Measurements from ENCODE around the gene SYS1. TPM values are rescaled to one million over a fixed set of nuclear protein-coding genes. Genes with fewer than 3 reads are reported as not detected.

Gene SYS1
- total RNA-seq, 4 donors from 2014 or later = 19.2 to 35.6 (median 25.2) TPM

DNA sequence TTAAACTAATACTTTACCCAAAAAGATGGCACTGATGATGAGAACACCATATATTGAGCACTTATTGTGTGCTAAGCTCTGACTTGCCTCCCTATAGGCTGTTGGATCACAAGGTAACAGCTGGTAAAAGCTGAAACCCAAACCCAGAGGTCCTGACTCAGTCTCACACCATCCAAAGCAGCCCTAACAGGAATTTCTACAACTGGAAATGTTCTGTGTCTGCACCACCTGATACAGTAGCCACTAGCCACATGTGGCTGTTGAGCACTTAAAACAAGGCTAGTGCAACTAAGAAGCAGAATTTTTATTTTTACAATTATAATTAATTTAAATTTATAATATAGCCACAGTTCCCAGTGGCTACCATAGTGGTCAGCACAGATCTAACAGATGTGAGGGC lies 39.2 kb upstream of the SYS1 start:
- H3K4me3 ChIP-seq = no peak overlapping the region
- peaks cover 0 to 38% (median 2%) of the 10 kb centered on the region in 3 donors for H3K36me3 ChIP-seq
- H3K27me3 ChIP-seq = no peaks in the 10 kb centered on the region
- H3K9me3 ChIP-seq = no peaks in the 10 kb centered on the region
- H3K4me1 ChIP-seq = peaks cover 0 to 9% (median 2%) of the 10 kb centered on the region in 4 donors
- H3K27ac ChIP-seq = peak overlapping the region in 2 of 4 donors; percentile 23 to 35
- no peak for DNase-seq (ENCODE audit: low spot score in 2 of 2)
- TF ChIP-seq, protein P1, sequence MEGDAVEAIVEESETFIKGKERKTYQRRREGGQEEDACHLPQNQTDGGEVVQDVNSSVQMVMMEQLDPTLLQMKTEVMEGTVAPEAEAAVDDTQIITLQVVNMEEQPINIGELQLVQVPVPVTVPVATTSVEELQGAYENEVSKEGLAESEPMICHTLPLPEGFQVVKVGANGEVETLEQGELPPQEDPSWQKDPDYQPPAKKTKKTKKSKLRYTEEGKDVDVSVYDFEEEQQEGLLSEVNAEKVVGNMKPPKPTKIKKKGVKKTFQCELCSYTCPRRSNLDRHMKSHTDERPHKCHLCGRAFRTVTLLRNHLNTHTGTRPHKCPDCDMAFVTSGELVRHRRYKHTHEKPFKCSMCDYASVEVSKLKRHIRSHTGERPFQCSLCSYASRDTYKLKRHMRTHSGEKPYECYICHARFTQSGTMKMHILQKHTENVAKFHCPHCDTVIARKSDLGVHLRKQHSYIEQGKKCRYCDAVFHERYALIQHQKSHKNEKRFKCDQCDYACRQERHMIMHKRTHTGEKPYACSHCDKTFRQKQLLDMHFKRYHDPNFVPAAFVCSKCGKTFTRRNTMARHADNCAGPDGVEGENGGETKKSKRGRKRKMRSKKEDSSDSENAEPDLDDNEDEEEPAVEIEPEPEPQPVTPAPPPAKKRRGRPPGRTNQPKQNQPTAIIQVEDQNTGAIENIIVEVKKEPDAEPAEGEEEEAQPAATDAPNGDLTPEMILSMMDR (IDR thresholded peaks at IDR 0.05) = no peak
- TF ChIP-seq POLR2A (IDR thresholded peaks at IDR 0.05) (no peak), EP300 (IDR thresholded peaks at IDR 0.05) (no peak)

DNA sequence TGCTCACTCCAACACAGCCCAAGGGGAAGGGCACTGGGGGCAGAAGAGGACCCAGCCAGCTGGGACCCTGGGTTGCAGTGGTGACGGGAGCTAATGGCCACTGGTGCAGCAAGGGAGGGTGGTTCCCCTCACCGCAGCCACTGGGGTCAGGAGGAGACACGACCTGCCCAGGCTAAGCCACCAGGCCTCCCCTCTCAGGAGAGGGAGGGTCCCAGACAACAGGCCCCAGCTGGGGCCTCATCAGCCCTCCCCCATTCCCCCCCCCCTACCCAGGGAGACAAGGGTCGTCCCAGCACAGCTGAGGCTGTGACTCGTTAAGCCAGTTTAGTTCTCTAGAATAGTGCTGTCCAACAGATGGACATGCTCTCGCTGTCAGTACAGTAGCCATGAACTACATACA lies 37.6 kb upstream of the SYS1 start:
- TF ChIP-seq EP300 (IDR thresholded peaks at IDR 0.05) (no peak), POLR2A (IDR thresholded peaks at IDR 0.05) (no peak)
- TF ChIP-seq, protein P1 (IDR thresholded peaks at IDR 0.05) = no peak
- Histone ChIP-seq H3K27ac (no peak overlapping the region), H3K27me3 (no peaks in the 10 kb centered on the region), H3K4me3 (no peak overlapping the region), H3K9me3 (no peaks in the 10 kb centered on the region), H3K36me3 (peaks cover 0 to 55% (median 9%) of the 10 kb centered on the region in 3 donors), H3K4me1 (peaks cover 0 to 2% (median 0%) of the 10 kb centered on the region in 4 donors)
- DNase-seq (ENCODE audit: low spot score in 2 of 2) = no peak
- WGBS, 2 donors = 47 to 60% methylated on average over 5 to 6 of the region's 6 CpGs

DNA sequence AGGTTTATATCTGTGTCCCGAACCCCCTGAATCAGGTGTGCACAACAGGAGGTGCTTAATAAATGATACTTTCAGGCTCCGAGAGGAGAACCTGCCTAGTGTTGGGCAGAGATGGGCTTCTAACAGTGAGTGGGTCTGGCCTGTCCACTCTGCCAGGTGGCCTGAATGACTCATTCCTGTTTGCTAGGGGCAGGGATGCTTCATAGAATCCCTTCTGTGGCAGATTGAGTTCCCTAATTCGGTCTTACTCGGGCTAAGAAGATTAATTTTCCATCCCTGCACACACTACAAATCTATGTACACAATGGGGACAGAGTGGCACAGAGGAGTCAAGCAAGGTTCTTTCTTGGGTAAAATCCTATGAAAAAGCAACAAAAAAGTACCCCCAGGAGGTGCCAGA lies 34.5 kb upstream of the SYS1 start:
- Histone ChIP-seq H3K36me3 (peaks cover 0 to 83% (median 9%) of the 10 kb centered on the region in 3 donors), H3K4me3 (no peak overlapping the region), H3K4me1 (no peaks in the 10 kb centered on the region), H3K27ac (no peak overlapping the region), H3K9me3 (no peaks in the 10 kb centered on the region), H3K27me3 (no peaks in the 10 kb centered on the region)
- DNase-seq (ENCODE audit: low spot score in 2 of 2) = no peak
- TF ChIP-seq POLR2A (IDR thresholded peaks at IDR 0.05) (no peak), EP300 (IDR thresholded peaks at IDR 0.05) (no peak)
- TF ChIP-seq, protein P1 (IDR thresholded peaks at IDR 0.05) = no peak
- WGBS, 2 donors = 94 to 95% methylated on average over 4 of the region's 4 CpGs

DNA sequence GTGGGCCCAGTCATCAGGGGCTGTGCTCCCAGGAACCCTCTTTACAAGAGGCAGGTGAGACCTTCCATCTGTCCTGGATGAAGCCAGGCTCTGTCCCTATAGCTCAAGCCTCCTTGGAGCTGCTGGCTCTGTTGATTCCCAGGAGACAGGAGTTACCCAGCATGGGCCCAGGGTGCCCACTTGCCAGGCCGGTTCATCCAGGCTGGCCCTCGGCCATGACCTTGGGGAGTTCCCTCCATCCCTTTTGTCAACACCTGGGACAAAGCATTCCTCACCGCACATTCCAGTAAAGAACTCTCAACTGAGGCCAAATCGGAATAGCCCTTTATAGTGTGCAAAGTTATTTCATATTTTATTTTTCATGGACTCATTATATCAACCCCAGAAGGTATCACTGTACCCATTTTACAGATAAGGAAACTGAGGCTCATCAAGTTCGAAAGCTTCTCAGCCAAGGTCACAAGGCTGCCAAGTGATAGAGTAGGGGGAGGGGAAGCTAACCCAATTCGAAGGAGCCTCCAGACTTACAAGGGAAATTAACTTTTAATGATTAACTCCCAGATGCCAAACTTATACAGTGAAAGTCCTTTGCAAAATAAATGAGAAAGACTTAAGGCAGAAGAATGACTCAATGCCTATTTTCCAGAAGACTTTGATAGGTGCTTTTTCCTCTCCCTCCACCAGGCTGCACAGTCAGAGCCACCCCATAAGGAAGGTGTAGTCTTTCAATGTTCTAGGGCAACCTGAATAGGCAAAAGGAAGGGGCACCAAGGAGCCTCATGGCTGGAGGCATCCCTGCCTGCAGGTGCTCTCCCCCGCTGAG lies 33.2 kb upstream of the SYS1 start:
- Histone ChIP-seq H3K27ac (no peak overlapping the region), H3K4me3 (no peak overlapping the region), H3K27me3 (no peaks in the 10 kb centered on the region), H3K4me1 (peaks cover 0 to under 1% (median 0%) of the 10 kb centered on the region in 4 donors), H3K9me3 (no peaks in the 10 kb centered on the region), H3K36me3 (peaks cover 0 to 83% (median 9%) of the 10 kb centered on the region in 3 donors)
- no peak for TF ChIP-seq EP300 (IDR thresholded peaks at IDR 0.05)
- TF ChIP-seq POLR2A (IDR thresholded peaks at IDR 0.05) = no peak
- TF ChIP-seq, protein P1 (IDR thresholded peaks at IDR 0.05) = no peak
- no peak for DNase-seq (ENCODE audit: low spot score in 2 of 2)
- 86 to 90% methylated on average over 7 of the region's 7 CpGs for WGBS, 2 donors

DNA sequence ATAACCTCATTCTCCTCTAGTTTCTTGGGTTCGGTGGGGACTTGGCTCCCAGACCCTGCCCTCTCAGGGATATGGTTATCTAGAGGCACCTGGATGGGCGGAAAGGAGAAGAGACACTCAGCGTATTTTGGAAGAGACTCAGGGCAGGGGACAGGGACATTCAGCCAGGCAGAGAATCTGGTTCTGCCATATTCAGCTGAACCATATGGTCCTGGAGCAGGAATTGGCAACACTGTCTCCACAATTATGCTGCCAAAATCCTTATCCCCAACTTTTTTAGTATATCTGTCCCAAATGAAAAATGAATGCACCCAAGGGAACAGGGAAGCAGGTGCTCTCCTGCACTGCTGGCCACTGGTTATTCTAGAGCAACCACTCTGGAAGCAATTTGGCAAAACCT lies 32.5 kb upstream of the SYS1 start:
- no peak overlapping the region for H3K4me3 ChIP-seq
- 91 to 96% methylated on average over 3 of the region's 3 CpGs for WGBS, 2 donors
- TF ChIP-seq, protein P1 (IDR thresholded peaks at IDR 0.05) = no peak
- no peak for TF ChIP-seq POLR2A (IDR thresholded peaks at IDR 0.05)
- TF ChIP-seq EP300 (IDR thresholded peaks at IDR 0.05) = no peak
- H3K27me3 ChIP-seq = no peaks in the 10 kb centered on the region
- peaks cover 0 to 83% (median 9%) of the 10 kb centered on the region in 3 donors for H3K36me3 ChIP-seq
- no peak for DNase-seq (ENCODE audit: low spot score in 2 of 2)
- H3K4me1 ChIP-seq = peaks cover 0 to 7% (median 0%) of the 10 kb centered on the region in 4 donors
- no peaks in the 10 kb centered on the region for H3K9me3 ChIP-seq
- no peak overlapping the region for H3K27ac ChIP-seq
